Measurements from ENCODE around the gene SLC24A4. TPM values are rescaled to one million over a fixed set of nuclear protein-coding genes. Genes with fewer than 3 reads are reported as not detected.

The SLC24A4 gene
- total and polyA plus RNA-seq, 7 experiments from 2014 or later, result 0.10 to 15.3 (median 2.1) TPM; not detected in 4

DNA sequence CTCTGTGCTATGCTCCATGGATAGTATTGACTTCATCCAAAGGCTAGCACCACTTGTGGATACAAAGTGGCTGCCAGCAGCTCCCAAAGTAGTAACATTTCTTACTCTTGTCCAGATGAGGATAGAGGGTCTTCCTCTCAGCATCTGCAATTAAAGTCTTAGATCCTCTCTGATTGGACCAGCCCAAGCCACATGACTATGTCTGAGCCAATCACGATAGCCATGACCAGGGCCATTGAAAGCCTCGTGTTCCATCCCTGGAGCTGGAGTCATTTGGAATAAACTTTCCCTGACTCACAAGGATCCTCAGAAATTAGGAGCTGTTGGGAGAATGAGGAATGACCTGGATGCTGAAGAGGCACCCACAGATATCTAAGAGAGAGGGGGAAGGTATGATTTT is 28.5 kb upstream of the SLC24A4 start:
- ChIA-PET POLR2A (no interaction called here), CTCF (interaction anchor here (0.7 kb wide), 1 partner anchor 24 kb away, joined by 3 read pairs; no protein-coding TSS in a partner anchor)

DNA sequence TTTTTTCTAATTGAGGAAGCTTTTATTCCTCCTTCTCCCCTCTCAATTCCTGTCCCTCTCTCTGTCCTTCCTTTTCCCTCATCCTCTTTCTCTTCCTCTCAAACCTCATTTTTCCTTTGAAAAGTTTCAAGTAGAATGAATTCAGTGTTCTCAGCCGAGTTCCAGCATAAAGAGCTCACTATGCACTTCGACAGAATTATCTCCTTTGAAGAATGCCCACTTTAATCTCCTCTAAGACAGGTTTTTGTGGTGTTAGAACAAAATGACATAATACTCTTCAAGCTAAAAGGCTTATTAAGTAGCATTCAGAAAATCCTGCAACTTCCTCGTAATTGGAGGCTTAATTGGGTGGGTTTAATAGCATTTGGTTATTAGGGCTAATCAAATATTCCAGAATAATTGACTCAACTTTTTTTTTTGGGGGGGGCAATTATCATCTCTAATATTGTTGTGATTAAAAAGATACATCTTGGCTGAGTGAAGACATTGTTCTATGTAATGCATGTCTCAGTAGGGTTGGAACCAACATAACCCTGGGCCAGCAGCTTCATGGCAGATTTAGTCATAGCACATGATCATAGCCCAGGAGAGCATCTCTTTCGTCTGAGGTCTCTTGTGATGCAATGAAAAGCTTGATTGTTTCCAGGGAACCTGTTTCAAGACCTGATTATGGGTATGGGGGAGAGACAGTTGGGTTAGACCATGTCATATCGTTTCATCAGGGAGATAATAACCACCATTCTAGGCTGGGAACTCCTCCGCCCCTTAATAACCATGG is 25.0 kb upstream of the SLC24A4 start:
- peaks cover 0 to 3% (median 0%) of the 10 kb centered on the region in 11 donors for H3K9me3 Mint-ChIP-seq
- H3K27me3 Mint-ChIP-seq, result peaks cover 0 to 41% (median 24%) of the 10 kb centered on the region in 5 donors
- CTCF ChIA-PET, result no interaction called here
- no peak overlapping the region for H3K27ac Mint-ChIP-seq
- no peak overlapping the region for H3K4me3 Mint-ChIP-seq
- no peak for ATAC-seq
- intact Hi-C loops (cut with micrococcal nuclease), result no loop called here
- POLR2A ChIA-PET, result no interaction called here
- no peak overlapping the region for H3K27ac ChIP-seq (ENCODE audit: low read depth, low read length)
- no peaks in the 10 kb centered on the region for H3K27me3 ChIP-seq (ENCODE audit: control insufficient read depth in 2 of 2, insufficient read depth in 2 of 2, low read length in 2 of 2)
- H3K4me1 Mint-ChIP-seq, result peaks cover 0 to 5% (median 0%) of the 10 kb centered on the region in 7 donors
- H3K9me3 ChIP-seq (ENCODE audit: control insufficient read depth in 2 of 3, low read length in 3 of 3), result no peaks in the 10 kb centered on the region
- no peaks in the 10 kb centered on the region for H3K4me1 ChIP-seq (ENCODE audit: control insufficient read depth in 2 of 2, insufficient read depth in 2 of 2, low read length in 2 of 2)
- DNase-seq, result no peak
- H3K36me3 Mint-ChIP-seq, result no peaks in the 10 kb centered on the region
- H3K4me3 ChIP-seq (ENCODE audit: low read length), result no peak overlapping the region
- no peaks in the 10 kb centered on the region for H3K36me3 ChIP-seq (ENCODE audit: control insufficient read depth in 2 of 3, insufficient read depth in 3 of 3, low read length in 3 of 3)

More for the DNA sequence above, 28.5 kb upstream of the SLC24A4 start:
- DNase-seq (no peak), ATAC-seq (no peak)
- Histone ChIP-seq H3K9me3 (ENCODE audit: control insufficient read depth in 2 of 3, low read length in 3 of 3) (no peaks in the 10 kb centered on the region), H3K27ac (ENCODE audit: low read depth, low read length) (no peak overlapping the region), H3K27me3 (ENCODE audit: control insufficient read depth in 2 of 2, insufficient read depth in 2 of 2, low read length in 2 of 2) (no peaks in the 10 kb centered on the region), H3K36me3 (ENCODE audit: control insufficient read depth in 2 of 3, insufficient read depth in 3 of 3, low read length in 3 of 3) (no peaks in the 10 kb centered on the region), H3K4me1 (ENCODE audit: control insufficient read depth in 2 of 2, insufficient read depth in 2 of 2, low read length in 2 of 2) (no peaks in the 10 kb centered on the region), H3K4me3 (ENCODE audit: low read length) (no peak overlapping the region)
- Mint-ChIP-seq H3K36me3 (no peaks in the 10 kb centered on the region), H3K4me3 (no peak overlapping the region), H3K27ac (no peak overlapping the region), H3K9me3 (peaks cover 0 to 3% (median 0%) of the 10 kb centered on the region in 11 donors), H3K27me3 (peaks cover 0 to 51% (median 16%) of the 10 kb centered on the region in 5 donors), H3K4me1 (no peaks in the 10 kb centered on the region)
- intact Hi-C loops (cut with micrococcal nuclease), result no loop called here

GRCh38 chr14:92302481-92302880 is 20.5 kb upstream of the SLC24A4 start:
- Histone ChIP-seq H3K27ac (ENCODE audit: low read depth, low read length) (no peak overlapping the region), H3K36me3 (ENCODE audit: control insufficient read depth in 2 of 3, insufficient read depth in 3 of 3, low read length in 3 of 3) (no peaks in the 10 kb centered on the region), H3K4me3 (ENCODE audit: low read length) (no peak overlapping the region), H3K4me1 (ENCODE audit: control insufficient read depth in 2 of 2, insufficient read depth in 2 of 2, low read length in 2 of 2) (no peaks in the 10 kb centered on the region), H3K9me3 (ENCODE audit: control insufficient read depth in 2 of 3, low read length in 3 of 3) (no peaks in the 10 kb centered on the region), H3K27me3 (ENCODE audit: control insufficient read depth in 2 of 2, insufficient read depth in 2 of 2, low read length in 2 of 2) (no peaks in the 10 kb centered on the region)
- Mint-ChIP-seq H3K9me3 (peaks cover 0 to 5% (median 0%) of the 10 kb centered on the region in 11 donors), H3K36me3 (no peaks in the 10 kb centered on the region), H3K27ac (peak overlapping the region in 1 of 9 donors; percentile 32), H3K27me3 (peaks cover 0 to 30% (median 14%) of the 10 kb centered on the region in 5 donors), H3K4me1 (peaks cover 0 to 6% (median 0%) of the 10 kb centered on the region in 7 donors), H3K4me3 (no peak overlapping the region)
- no peak for DNase-seq
- ChIA-PET CTCF (no interaction called here), POLR2A (no interaction called here)
- intact Hi-C loops (cut with micrococcal nuclease), result no loop called here
- no peak for ATAC-seq

DNA sequence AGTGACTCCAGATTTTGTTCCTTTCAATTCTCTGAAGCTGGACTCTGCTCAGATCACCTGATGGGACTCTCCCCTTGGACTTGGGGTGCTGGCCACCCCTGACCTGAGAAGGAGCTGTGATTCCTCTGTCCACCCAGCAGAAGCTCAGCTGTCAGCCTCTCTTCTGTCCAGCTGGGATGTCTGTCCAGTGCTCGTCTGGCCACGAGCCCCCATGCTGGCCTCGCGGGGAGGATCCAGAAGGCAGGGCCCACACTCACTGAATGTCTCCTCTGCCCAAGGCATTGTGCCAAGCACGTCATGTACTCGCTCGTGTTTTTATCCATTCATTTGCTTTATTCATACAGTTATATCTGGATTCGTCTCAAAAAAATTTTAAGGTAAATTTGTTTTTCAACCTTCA is 14.2 kb upstream of the SLC24A4 start:
- Mint-ChIP-seq H3K27ac (no peak overlapping the region), H3K36me3 (no peaks in the 10 kb centered on the region), H3K4me3 (no peak overlapping the region), H3K27me3 (peaks cover 0 to 11% (median 0%) of the 10 kb centered on the region in 5 donors), H3K9me3 (peaks cover 0 to 10% (median 2%) of the 10 kb centered on the region in 11 donors), H3K4me1 (peaks cover 5 to 10% (median 7%) of the 10 kb centered on the region in 7 donors)
- no peak overlapping the region for H3K27ac ChIP-seq (ENCODE audit: low read depth, low read length)
- CTCF ChIA-PET, result no interaction called here
- H3K4me3 ChIP-seq (ENCODE audit: low read length), result no peak overlapping the region
- DNase-seq (no peak), ATAC-seq (no peak)
- no peaks in the 10 kb centered on the region for H3K27me3 ChIP-seq (ENCODE audit: control insufficient read depth in 2 of 2, insufficient read depth in 2 of 2, low read length in 2 of 2)
- POLR2A ChIA-PET, result no interaction called here
- H3K4me1 ChIP-seq (ENCODE audit: control insufficient read depth in 2 of 2, insufficient read depth in 2 of 2, low read length in 2 of 2), result no peaks in the 10 kb centered on the region
- H3K36me3 ChIP-seq (ENCODE audit: control insufficient read depth in 2 of 3, insufficient read depth in 3 of 3, low read length in 3 of 3), result no peaks in the 10 kb centered on the region
- no peaks in the 10 kb centered on the region for H3K9me3 ChIP-seq (ENCODE audit: control insufficient read depth in 2 of 3, low read length in 3 of 3)
- intact Hi-C loops (cut with micrococcal nuclease), result no loop called here

- intact Hi-C loops (cut with micrococcal nuclease), result no loop called here
- H3K4me3 ChIP-seq (ENCODE audit: low read length), result no peak overlapping the region
- peaks cover 0 to 8% (median 0%) of the 10 kb centered on the region in 5 donors for H3K27me3 Mint-ChIP-seq
- peaks cover 0 to 10% (median 2%) of the 10 kb centered on the region in 11 donors for H3K9me3 Mint-ChIP-seq
- no peaks in the 10 kb centered on the region for H3K4me1 ChIP-seq (ENCODE audit: control insufficient read depth in 2 of 2, insufficient read depth in 2 of 2, low read length in 2 of 2)
- no peaks in the 10 kb centered on the region for H3K27me3 ChIP-seq (ENCODE audit: control insufficient read depth in 2 of 2, insufficient read depth in 2 of 2, low read length in 2 of 2)
- H3K27ac ChIP-seq (ENCODE audit: low read depth, low read length), result no peak overlapping the region
- H3K36me3 Mint-ChIP-seq, result no peaks in the 10 kb centered on the region
- H3K4me3 Mint-ChIP-seq, result no peak overlapping the region
- H3K9me3 ChIP-seq (ENCODE audit: control insufficient read depth in 2 of 3, low read length in 3 of 3), result no peaks in the 10 kb centered on the region
- ATAC-seq (no peak), DNase-seq (no peak)
- ChIA-PET CTCF (no interaction called here), POLR2A (no interaction called here)
- no peak overlapping the region for H3K27ac Mint-ChIP-seq
- H3K4me1 Mint-ChIP-seq, result peaks cover 5 to 10% (median 7%) of the 10 kb centered on the region in 7 donors
- no peaks in the 10 kb centered on the region for H3K36me3 ChIP-seq (ENCODE audit: control insufficient read depth in 2 of 3, insufficient read depth in 3 of 3, low read length in 3 of 3)
Measured at GRCh38 chr14:92309968-92310530, 12.9 kb upstream of the SLC24A4 start.

DNA sequence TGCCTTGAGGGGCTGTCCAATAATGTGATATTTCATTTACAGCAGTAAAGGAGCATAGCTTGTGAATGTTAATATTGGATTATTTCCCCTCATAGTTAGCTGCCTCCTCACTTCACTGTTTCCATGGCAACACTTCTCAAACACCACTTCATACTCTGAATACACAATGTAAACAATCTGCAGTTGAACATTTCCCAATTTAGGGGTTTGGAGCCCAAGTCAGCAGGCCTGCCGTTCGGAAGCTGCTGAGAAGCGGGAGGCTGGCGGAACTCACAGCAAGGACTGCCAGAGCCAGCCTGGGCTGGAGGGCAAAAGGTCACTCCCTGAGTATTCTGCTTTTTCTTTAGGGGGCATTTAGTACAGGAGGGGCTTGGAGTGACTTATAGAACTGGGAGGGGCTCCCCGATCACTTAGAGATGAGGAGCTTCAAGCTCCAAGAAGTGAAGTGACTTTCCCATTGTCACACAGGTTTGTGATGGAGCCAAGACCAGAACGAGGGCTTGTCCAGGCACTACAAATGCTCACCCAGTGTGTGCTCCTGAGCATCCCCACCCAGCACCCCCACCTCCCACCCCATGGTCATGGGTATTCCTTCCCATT is 12.1 kb upstream of the SLC24A4 start:
- intact Hi-C loops (cut with micrococcal nuclease), result no loop called here
- CTCF ChIA-PET, result no interaction called here
- Histone ChIP-seq H3K4me1 (ENCODE audit: control insufficient read depth in 2 of 2, insufficient read depth in 2 of 2, low read length in 2 of 2) (no peaks in the 10 kb centered on the region), H3K9me3 (ENCODE audit: control insufficient read depth in 2 of 3, low read length in 3 of 3) (no peaks in the 10 kb centered on the region), H3K36me3 (ENCODE audit: control insufficient read depth in 2 of 3, insufficient read depth in 3 of 3, low read length in 3 of 3) (no peaks in the 10 kb centered on the region), H3K27ac (ENCODE audit: low read depth, low read length) (no peak overlapping the region), H3K4me3 (ENCODE audit: low read length) (no peak overlapping the region), H3K27me3 (ENCODE audit: control insufficient read depth in 2 of 2, insufficient read depth in 2 of 2, low read length in 2 of 2) (no peaks in the 10 kb centered on the region)
- ATAC-seq (no peak), DNase-seq (no peak)
- Mint-ChIP-seq H3K4me3 (no peak overlapping the region), H3K27ac (no peak overlapping the region), H3K36me3 (no peaks in the 10 kb centered on the region), H3K4me1 (peaks cover 5 to 10% (median 7%) of the 10 kb centered on the region in 7 donors), H3K9me3 (peaks cover 0 to 10% (median 2%) of the 10 kb centered on the region in 11 donors), H3K27me3 (peaks cover 0 to 6% (median 0%) of the 10 kb centered on the region in 5 donors)
- POLR2A ChIA-PET, result no interaction called here

Measured in naive thymus-derived CD4-positive, alpha-beta T cell (primary cell).